Gastroesophageal sphincter (tissue), 3 donors: ENCODE data around the gene CRTC3.

Experiments used
- CTCF ChIP-seq, 4 experiments: fragments of 200-600 bp in 2 of 4; fragments of 450-650 bp in 2 of 4; sonication (generic) in 1 of 4; IDR thresholded peaks; one replicate each; pipeline ENCODE4 v1.5.1; 2017 to 2019; ENCODE audit warnings: antibody characterized with exemption in 4 of 4, mild to moderate bottlenecking in 2 of 4, moderate library complexity in 2 of 4
- POLR2A ChIP-seq, 2 donors: fragments of 450-650 bp; IDR thresholded peaks; one replicate each; pipeline ENCODE4 v1.6.1; 2017; ENCODE audit warnings: antibody characterized with exemption in 2 of 2, mild to moderate bottlenecking in 2 of 2, moderate library complexity in 1 of 2

GRCh38 chr15:90599644-90600043 lies 69.9 kb downstream of the CRTC3 start:
- no peak for TF ChIP-seq CTCF (IDR thresholded peaks at IDR 0.05)
- TF ChIP-seq POLR2A (IDR thresholded peaks at IDR 0.05), result no peak
